GM21381 (cell line): ENCODE measurements around the gene DEPDC1B.
A peak's percentile ranks its signal among the peaks of the same experiment; 100 is the strongest.
"Not testable (repeated sequence)": the region's sequence is repeated elsewhere in the genome, so short reads cannot be mapped to it uniquely, and the experiment has no call there.

ENCODE experiments used
- ATAC-seq: cut with Tn5 transposase; IDR thresholded peaks from one replicate; pipeline ENCODE4 v1.9.1; 2021; ENCODE audit warnings: mild to moderate bottlenecking, moderate library complexity; ENCODE audit not compliant: unreplicated experiment

Gene DEPDC1B

DNA sequence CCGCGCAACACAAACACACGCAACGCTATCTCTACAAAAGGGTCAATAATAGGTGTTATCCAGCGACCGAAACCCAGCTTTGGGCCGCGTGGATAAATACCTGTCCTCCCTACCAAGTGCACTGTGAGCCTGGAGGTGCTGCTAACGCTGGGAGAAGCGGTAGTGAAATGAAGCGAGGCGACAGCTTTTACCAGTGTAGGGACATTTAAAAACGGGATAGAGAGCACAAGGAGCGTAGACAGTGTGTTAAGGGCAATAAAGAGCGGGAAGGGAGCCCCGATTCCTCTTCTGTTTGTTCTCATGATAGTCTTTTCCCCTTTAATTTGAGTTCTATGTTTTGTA is 421 bp upstream of the DEPDC1B start:
- peak; percentile 14 for ATAC-seq

- ATAC-seq, result no peak
These were observed 718 bp downstream of the DEPDC1B start for GRCh38 chr5:60699288-60699608.

- no peak for ATAC-seq
These were observed 1.6 kb downstream of the DEPDC1B start for GRCh38 chr5:60698336-60698735.

GRCh38 chr5:60690326-60690725 is 9.6 kb downstream of the DEPDC1B start:
- ATAC-seq, result no peak

DNA sequence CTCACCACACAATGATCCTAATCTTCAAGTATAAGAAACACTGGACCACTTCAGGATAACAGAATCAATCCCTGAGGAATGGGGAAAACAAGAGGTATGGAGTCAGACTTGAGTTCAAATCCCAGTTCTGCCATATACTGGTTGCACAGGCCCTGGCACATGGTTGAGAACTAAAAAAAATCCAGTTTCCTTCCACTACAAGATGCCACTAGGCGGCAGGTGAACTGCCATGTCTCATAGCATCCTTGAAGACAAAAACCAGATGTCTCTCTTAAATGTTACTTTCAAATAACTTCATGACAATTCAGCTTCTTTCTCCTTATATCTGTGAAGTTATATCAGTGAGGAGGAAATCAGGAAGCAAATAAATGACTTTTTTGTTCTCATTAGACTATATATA is 11.0 kb downstream of the DEPDC1B start:
- no peak for ATAC-seq

DNA sequence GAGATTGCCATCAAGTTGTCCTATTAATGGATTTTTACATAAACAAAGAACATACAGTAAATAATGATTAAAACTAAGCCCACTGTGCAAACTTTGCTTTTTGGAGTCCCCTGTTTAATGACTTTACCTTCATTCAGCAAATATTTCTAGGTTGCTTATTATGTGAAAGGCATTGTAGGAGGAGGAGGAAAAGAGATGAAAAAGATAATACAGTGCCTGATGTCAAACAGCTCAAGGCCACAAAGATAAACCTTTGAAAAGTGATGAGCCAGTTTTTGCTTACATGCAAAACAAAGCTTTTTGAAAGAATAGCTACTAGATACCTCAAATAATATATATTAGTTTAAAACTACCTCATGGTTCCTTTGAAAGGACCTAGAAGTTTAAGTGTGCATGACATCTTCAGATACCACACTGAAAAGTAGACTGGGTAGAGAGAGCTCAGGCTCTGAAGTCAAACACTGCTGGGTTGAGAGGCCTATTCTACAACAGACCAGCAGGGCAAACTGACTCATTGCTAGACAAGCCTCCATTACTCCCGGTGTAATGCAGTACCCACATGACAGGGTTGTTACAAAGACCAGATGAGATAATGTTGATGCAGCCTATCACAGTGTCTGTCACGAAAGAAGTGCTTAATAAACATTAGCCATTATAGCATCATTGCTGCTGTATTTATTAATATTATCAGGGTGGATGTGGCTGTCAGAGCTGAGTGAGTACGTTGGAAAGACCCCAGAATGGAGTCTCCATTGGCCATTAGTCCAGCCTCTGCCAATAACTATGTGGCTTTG is 11.8 kb downstream of the DEPDC1B start:
- peak; percentile 82 for ATAC-seq

DNA sequence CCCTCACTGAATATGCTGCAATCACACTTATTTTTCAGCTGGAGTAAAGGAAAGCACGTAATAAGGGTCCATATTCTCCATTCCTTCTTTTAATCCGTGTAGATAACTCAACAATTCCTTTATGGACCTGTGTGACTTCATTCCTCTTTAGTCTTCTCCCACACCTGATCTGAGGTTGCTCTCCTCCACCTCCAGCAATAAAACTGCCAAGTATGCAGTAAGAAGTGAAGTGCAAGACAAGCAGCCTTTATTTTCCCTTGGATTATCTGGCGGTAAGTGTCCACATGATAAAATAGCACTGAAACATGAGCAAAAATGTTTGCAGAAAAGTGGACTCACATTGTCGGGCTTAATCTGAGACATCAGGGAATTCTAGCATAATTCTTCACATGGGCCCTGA is 13.8 kb downstream of the DEPDC1B start:
- ATAC-seq, result no peak

DNA sequence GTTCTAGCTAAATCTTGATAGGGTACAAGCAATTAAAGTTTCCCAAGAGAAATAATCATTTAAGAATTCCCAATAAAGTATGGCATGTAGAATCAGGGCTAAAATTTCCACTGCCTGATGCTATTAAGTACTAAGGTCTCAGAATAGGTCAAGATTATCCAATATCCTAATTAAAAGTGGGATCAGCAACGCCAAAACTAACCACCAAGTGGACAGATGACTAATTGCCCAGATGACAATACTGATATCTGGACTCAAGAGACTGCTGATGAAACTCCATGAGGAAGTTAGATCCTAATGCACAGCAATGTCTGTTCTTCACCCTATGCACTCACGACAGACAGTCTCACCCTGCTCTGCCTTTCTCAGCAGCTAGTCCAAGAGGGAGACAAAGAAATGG is 14.3 kb downstream of the DEPDC1B start:
- no peak for ATAC-seq

DNA sequence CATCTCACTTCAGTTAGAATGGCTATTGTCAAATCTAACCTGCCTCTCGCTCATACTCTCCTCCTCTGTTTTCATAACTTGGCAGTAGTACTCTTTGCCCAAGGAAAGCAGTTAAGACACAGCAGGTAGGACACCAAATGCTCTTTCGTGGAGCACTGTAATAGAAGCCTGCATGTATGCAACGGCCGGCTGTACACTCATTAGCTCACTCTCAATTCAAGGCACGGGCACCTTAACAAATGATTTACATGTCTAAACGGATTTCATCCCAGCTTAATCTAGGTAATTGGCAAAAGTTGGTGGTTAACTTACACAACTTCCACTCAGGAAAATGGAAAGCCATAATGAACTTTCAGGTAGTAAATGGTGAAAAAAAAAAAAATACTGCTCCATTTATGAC is 14.9 kb downstream of the DEPDC1B start:
- ATAC-seq, result no peak

DNA sequence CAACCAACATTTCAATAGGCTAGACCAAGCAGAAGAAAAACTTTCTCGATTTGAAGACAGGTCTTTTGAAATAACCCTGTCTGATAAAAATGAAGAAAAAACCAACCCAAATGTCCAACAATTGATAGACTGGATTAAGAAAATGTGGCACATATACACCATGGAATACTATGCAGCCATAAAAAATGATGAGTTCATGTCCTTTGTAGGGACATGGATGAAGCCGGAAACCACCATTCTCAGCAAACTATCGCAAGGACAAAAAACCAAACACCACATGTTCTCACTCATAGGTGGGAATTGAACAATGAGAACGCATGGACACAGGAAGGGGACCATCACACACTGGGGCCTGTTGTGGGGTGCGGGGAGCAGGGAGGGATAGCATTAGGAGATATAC is 18.0 kb downstream of the DEPDC1B start:
- not testable (repeated sequence) for ATAC-seq

GRCh38 chr5:60679816-60680215 is 20.1 kb downstream of the DEPDC1B start:
- ATAC-seq, result no peak

GRCh38 chr5:60677850-60678664 is 21.9 kb downstream of the DEPDC1B start:
- peak; percentile 63 for ATAC-seq

- no peak for ATAC-seq
These were observed 24.7 kb downstream of the DEPDC1B start for GRCh38 chr5:60675286-60675685.

GRCh38 chr5:60674251-60675069 is 25.5 kb downstream of the DEPDC1B start:
- ATAC-seq, result no peak

- ATAC-seq, result no peak
These were observed 26.6 kb downstream of the DEPDC1B start for GRCh38 chr5:60673334-60673733.

GRCh38 chr5:60672693-60673264 is 27.2 kb downstream of the DEPDC1B start:
- ATAC-seq, result no peak

DNA sequence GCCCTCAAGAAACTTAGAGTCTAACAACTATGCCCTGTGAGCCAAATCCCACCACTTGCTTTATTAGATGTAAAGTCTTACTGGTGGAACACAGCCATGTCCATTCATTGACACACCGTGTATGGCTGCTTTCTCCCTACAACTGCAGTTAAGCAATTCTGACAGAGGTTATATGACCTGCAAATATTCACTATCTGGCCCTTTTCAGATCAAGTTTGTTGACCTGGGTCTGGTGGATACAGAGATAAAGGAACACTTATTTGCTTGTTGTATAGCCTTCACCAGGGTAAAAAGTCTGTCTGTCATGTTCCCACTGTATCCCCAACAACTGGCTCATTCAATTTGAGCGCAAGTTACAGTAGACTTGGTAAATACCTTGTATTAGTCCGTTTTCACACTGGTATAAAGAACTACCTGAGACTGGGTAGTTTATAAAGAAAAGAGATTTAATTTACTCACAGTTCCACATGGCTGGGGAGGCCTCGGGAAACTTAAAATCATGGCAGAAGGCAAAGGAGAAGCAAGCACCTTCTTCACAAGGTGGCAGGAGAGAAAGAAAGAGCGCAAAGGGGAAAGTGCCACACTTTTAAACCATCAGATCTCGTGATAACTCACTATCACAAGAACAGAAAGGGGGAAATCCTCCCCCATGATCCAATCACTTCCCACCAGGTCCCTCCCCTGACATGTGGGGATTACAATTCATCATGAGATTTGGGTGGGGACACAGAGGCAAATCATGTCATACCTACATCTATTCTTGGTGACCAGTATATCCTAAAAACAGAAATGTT is 27.9 kb downstream of the DEPDC1B start:
- no peak for ATAC-seq

- no peak for ATAC-seq
These were observed 29.2 kb downstream of the DEPDC1B start for GRCh38 chr5:60670749-60671148.

DNA sequence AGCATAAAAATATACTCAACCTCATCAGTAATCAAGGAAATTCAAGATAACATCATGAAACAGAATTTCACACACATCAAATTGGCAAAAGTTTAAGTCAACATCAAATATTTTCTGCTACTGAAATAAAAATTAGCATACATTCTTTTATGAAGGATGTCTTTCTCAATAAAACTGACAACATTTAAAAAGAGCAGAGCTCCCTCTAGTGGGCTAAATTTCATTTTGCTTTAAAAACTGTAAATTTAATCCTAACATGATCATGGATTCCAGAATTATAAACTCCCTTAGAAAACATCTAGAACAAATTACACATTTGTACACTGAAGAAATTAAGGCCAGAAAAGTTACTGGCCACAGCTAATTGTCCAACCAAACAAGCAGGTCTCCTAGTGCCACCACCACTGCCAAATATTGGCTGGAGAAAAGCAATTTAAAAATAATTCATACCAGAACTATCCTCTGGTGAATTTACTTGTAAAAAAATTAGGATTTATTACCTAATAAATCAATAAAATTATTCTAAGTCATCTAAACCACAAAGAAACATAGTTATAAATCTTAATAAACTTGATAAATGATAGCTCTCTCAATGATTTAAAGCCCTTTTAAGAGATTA is 31.2 kb downstream of the DEPDC1B start:
- no peak for ATAC-seq
